ENCODE measurements around the gene CERK. TPM values are rescaled to one million over a fixed set of nuclear protein-coding genes. Genes with fewer than 3 reads are reported as not detected.

CERK gene
- polyA plus RNA-seq, 1 of the 3 experiments (the other 2 are of a cell fraction): 32.6 TPM

DNA sequence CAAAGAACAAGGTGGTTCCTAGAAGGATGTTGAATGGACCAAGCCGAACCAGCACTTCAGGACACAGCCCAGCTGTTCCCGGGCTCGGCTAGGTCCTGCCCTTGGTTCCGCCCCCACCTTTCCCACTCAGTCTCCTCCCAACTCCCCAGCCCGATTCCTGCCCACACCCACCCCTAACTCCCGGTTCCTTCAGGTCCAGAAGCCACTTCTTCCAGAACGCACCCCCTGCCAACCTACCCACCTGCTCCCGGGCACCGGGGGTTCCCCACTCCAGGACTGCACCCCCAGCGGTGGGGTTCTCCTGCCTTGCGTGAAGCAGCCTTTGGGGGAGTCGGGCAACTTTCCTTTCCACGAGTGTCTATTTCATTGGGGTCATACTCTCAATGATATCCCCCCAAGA lies 30.7 kb downstream of the CERK start:
- Histone ChIP-seq H3K27ac (ENCODE audit: low read depth in 2 of 2, low read length in 1 of 2) (no peak overlapping the region), H3K4me3 (ENCODE audit: low read depth in 2 of 2, low read length in 1 of 2) (no peak overlapping the region), H3F3A (replicated peaks; ENCODE audit: insufficient read depth) (peaks cover 3% of the 10 kb centered on the region), H2AFZ (ENCODE audit: low read depth) (no peak overlapping the region), H4K20me1 (ENCODE audit: insufficient read depth) (0 out of 2 replicates have a peak, but pooled peaks cover 4% of the 10 kb centered on the region), H3K4me1 (ENCODE audit: control insufficient read depth in 1 of 2, insufficient read depth in 2 of 2, low read depth in 1 of 2, low read length in 1 of 2) (no peaks in the 10 kb centered on the region), H3K27me3 (ENCODE audit: insufficient read depth) (no peaks in the 10 kb centered on the region), H3K4me2 (no peak overlapping the region), H3K36me3 (replicated peaks in 1 of 2; ENCODE audit: control insufficient read depth in 1 of 2, insufficient read depth in 2 of 2, low read length in 1 of 2) (peaks cover 47 to 70% of the 10 kb centered on the region in 2 experiments), H3K9ac (no peak overlapping the region), H3K79me2 (ENCODE audit: insufficient read depth) (peaks cover 9% of the 10 kb centered on the region), H3K9me2 (no peaks in the 10 kb centered on the region), H3K9me3 (no peaks in the 10 kb centered on the region)
- WGBS (ENCODE audit: low lambda C conversion rate): 96% methylated on average over 13 of the region's 13 CpGs
- TF ChIP-seq RAD21 (IDR thresholded peaks at IDR 0.05; ENCODE audit: low read length) (no peak), RCOR1 (IDR thresholded peaks at IDR 0.05; ENCODE audit: low read length) (no peak), JUND (IDR thresholded peaks at IDR 0.05) (no peak), FOXJ3 (CRISPR knock-in tag; IDR thresholded peaks at IDR 0.05) (no peak), EP300 (IDR thresholded peaks at IDR 0.05; ENCODE audit: borderline replicate concordance in 1 of 2, low read depth in 1 of 2, low read length in 1 of 2) (no peak), TAF1 (IDR thresholded peaks at IDR 0.05; ENCODE audit: borderline replicate concordance, low read depth, low read length) (no peak), SIN3A (IDR thresholded peaks at IDR 0.05; ENCODE audit: borderline replicate concordance, low read depth, low read length) (no peak), TCF12 (IDR thresholded peaks at IDR 0.05) (no peak), GATA2 (CRISPR knock-in tag; IDR thresholded peaks at IDR 0.05) (no peak), RFX5 (IDR thresholded peaks at IDR 0.05; ENCODE audit: low read length) (no peak), ELF1 (IDR thresholded peaks at IDR 0.05) (no peak), TEAD4 (IDR thresholded peaks at IDR 0.05; ENCODE audit: borderline replicate concordance, insufficient read depth) (no peak), YY1 (IDR thresholded peaks at IDR 0.05; ENCODE audit: low read depth) (no peak)
- TF ChIP-seq, protein P1, sequence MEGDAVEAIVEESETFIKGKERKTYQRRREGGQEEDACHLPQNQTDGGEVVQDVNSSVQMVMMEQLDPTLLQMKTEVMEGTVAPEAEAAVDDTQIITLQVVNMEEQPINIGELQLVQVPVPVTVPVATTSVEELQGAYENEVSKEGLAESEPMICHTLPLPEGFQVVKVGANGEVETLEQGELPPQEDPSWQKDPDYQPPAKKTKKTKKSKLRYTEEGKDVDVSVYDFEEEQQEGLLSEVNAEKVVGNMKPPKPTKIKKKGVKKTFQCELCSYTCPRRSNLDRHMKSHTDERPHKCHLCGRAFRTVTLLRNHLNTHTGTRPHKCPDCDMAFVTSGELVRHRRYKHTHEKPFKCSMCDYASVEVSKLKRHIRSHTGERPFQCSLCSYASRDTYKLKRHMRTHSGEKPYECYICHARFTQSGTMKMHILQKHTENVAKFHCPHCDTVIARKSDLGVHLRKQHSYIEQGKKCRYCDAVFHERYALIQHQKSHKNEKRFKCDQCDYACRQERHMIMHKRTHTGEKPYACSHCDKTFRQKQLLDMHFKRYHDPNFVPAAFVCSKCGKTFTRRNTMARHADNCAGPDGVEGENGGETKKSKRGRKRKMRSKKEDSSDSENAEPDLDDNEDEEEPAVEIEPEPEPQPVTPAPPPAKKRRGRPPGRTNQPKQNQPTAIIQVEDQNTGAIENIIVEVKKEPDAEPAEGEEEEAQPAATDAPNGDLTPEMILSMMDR (IDR thresholded peaks at IDR 0.05): no peak
- TF ChIP-seq, protein P2, sequence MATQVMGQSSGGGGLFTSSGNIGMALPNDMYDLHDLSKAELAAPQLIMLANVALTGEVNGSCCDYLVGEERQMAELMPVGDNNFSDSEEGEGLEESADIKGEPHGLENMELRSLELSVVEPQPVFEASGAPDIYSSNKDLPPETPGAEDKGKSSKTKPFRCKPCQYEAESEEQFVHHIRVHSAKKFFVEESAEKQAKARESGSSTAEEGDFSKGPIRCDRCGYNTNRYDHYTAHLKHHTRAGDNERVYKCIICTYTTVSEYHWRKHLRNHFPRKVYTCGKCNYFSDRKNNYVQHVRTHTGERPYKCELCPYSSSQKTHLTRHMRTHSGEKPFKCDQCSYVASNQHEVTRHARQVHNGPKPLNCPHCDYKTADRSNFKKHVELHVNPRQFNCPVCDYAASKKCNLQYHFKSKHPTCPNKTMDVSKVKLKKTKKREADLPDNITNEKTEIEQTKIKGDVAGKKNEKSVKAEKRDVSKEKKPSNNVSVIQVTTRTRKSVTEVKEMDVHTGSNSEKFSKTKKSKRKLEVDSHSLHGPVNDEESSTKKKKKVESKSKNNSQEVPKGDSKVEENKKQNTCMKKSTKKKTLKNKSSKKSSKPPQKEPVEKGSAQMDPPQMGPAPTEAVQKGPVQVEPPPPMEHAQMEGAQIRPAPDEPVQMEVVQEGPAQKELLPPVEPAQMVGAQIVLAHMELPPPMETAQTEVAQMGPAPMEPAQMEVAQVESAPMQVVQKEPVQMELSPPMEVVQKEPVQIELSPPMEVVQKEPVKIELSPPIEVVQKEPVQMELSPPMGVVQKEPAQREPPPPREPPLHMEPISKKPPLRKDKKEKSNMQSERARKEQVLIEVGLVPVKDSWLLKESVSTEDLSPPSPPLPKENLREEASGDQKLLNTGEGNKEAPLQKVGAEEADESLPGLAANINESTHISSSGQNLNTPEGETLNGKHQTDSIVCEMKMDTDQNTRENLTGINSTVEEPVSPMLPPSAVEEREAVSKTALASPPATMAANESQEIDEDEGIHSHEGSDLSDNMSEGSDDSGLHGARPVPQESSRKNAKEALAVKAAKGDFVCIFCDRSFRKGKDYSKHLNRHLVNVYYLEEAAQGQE (IDR thresholded peaks at IDR 0.05; ENCODE audit: low read depth, low read length): no peak
- TF ChIP-seq, protein P3, sequence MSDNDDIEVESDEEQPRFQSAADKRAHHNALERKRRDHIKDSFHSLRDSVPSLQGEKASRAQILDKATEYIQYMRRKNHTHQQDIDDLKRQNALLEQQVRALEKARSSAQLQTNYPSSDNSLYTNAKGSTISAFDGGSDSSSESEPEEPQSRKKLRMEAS (IDR thresholded peaks at IDR 0.05; ENCODE audit: low read depth): no peak
- TF ChIP-seq, protein P4, sequence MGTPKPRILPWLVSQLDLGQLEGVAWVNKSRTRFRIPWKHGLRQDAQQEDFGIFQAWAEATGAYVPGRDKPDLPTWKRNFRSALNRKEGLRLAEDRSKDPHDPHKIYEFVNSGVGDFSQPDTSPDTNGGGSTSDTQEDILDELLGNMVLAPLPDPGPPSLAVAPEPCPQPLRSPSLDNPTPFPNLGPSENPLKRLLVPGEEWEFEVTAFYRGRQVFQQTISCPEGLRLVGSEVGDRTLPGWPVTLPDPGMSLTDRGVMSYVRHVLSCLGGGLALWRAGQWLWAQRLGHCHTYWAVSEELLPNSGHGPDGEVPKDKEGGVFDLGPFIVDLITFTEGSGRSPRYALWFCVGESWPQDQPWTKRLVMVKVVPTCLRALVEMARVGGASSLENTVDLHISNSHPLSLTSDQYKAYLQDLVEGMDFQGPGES (IDR thresholded peaks at IDR 0.05; ENCODE audit: low read depth, low read length): no peak
- DNase-seq: no peak
- ChIA-PET POLR2A (no interaction called here), CTCF (no interaction called here)
